Mammary epithelial cell (primary cell): ENCODE data around the gene GTSF1L.

Experiments used
- CTCF ChIP-seq, 2 donors: IDR thresholded peaks in 1 of 2; conservative IDR thresholded peaks in 1 of 2; 2 replicates each; pipeline ENCODE4 v1.5.1; 2011 to 2012; ENCODE audit warnings: inconsistent platforms in 2 of 2, low read length in 2 of 2, mild to moderate bottlenecking in 2 of 2, control low read depth in 1 of 2, low read depth in 1 of 2; ENCODE audit not compliant: insufficient read depth in 1 of 2; ENCODE audit errors: extremely low read depth in 1 of 2
- EZH2 ChIP-seq: IDR thresholded peaks from 2 replicates; pipeline ENCODE4 v1.6.1; 2012; ENCODE audit warnings: low read length, inconsistent platforms, borderline replicate concordance

- TF ChIP-seq CTCF (conservative IDR thresholded peaks at IDR 0.05 in 1 of 2, IDR thresholded peaks at IDR 0.05 in 1 of 2; ENCODE audit: extremely low read depth in 1 of 2, insufficient read depth in 1 of 2, low read depth in 1 of 2, low read length in 2 of 2), result no peak
- no peak for TF ChIP-seq EZH2
These were observed 21.5 kb upstream of the GTSF1L start for GRCh38 chr20:43748274-43748673.
